SIG-M5 (cell line): ENCODE results near the gene APOBEC3B.
"Not testable (repeated sequence)": the region's sequence is repeated elsewhere in the genome, so short reads cannot be mapped to it uniquely, and the experiment has no call there.

Experiments
- DNase-seq: peaks from one replicate; lab custom pipeline; 2025; lab: John Stamatoyannopoulos, UW

The APOBEC3B gene

GRCh38 chr22:38981992-38982927 lies at the start of gene APOBEC3B:
APOBEC3B (plus strand) TSS chr22:38982347; CDS start chr22:38982454, 107 bp downstream.
- DNase-seq, result peak; percentile 26

GRCh38 chr22:38935023-38935422 lies 47.1 kb upstream of the APOBEC3B start:
- DNase-seq, result no peak

GRCh38 chr22:38935616-38936015 lies 46.5 kb upstream of the APOBEC3B start:
- DNase-seq, result no peak

GRCh38 chr22:38936562-38936961 lies 45.6 kb upstream of the APOBEC3B start:
- no peak for DNase-seq

- no peak for DNase-seq
These were observed 45.1 kb upstream of the APOBEC3B start for GRCh38 chr22:38937036-38937435.

- no peak for DNase-seq
These were observed 44.6 kb upstream of the APOBEC3B start for GRCh38 chr22:38937541-38937940.

GRCh38 chr22:38938221-38938620 lies 43.9 kb upstream of the APOBEC3B start:
- DNase-seq, result no peak

- DNase-seq, result no peak
These were observed 43.2 kb upstream of the APOBEC3B start for GRCh38 chr22:38938925-38939324.

- DNase-seq, result no peak
These were observed 41.2 kb upstream of the APOBEC3B start for GRCh38 chr22:38940811-38941384.

- peak; percentile 42 for DNase-seq
These were observed 40.6 kb upstream of the APOBEC3B start for GRCh38 chr22:38941488-38941987.

GRCh38 chr22:38942702-38943101 lies 39.4 kb upstream of the APOBEC3B start:
- no peak for DNase-seq

GRCh38 chr22:38943201-38943600 lies 38.9 kb upstream of the APOBEC3B start:
- no peak for DNase-seq

- no peak for DNase-seq
These were observed 38.3 kb upstream of the APOBEC3B start for GRCh38 chr22:38943882-38944281.

- no peak for DNase-seq
These were observed 37.5 kb upstream of the APOBEC3B start for GRCh38 chr22:38944653-38945052.

GRCh38 chr22:38945706-38946338 lies 36.3 kb upstream of the APOBEC3B start:
- not testable (repeated sequence) for DNase-seq

- no peak for DNase-seq
These were observed 35.4 kb upstream of the APOBEC3B start for GRCh38 chr22:38946771-38947170.

- no peak for DNase-seq
These were observed 34.6 kb upstream of the APOBEC3B start for GRCh38 chr22:38947321-38948140.

GRCh38 chr22:38948181-38948940 lies 33.8 kb upstream of the APOBEC3B start:
- DNase-seq, result no peak

- DNase-seq, result no peak
These were observed 32.2 kb upstream of the APOBEC3B start for GRCh38 chr22:38949889-38950405.

- no peak for DNase-seq
These were observed 31.4 kb upstream of the APOBEC3B start for GRCh38 chr22:38950527-38951295.
